GM06990 (cell line): Measurements from ENCODE around the gene BAHCC1.

Source experiments
- DNase-seq: peaks from one replicate; pipeline ENCODE4 v3.0.0-alpha.2; 2011; ENCODE audit not compliant: insufficient read length; ENCODE audit errors: extremely low read depth
- H3K27me3 ChIP-seq: replicated peaks from 2 replicates; pipeline ENCODE4 v1.6.0; 2011; ENCODE audit warnings: low read length; ENCODE audit not compliant: control insufficient read depth, insufficient read depth
- H3K36me3 ChIP-seq: 2 replicates; pipeline ENCODE4 v1.5.1; 2011; ENCODE audit warnings: low read length; ENCODE audit not compliant: control insufficient read depth, insufficient read depth
- H3K4me3 ChIP-seq: replicated peaks from 2 replicates; pipeline ENCODE4 v1.5.1; 2011; ENCODE audit warnings: low read depth, mild to moderate bottlenecking, control low read depth, low read length
- TF ChIP-seq, protein P1 (sequence below): IDR thresholded peaks from 2 replicates; pipeline ENCODE4 v1.5.1; 2011; ENCODE audit warnings: low read length, control low read depth, mild to moderate bottlenecking, inconsistent platforms; ENCODE audit not compliant: insufficient read depth, poor library complexity, severe bottlenecking

BAHCC1 gene

DNA sequence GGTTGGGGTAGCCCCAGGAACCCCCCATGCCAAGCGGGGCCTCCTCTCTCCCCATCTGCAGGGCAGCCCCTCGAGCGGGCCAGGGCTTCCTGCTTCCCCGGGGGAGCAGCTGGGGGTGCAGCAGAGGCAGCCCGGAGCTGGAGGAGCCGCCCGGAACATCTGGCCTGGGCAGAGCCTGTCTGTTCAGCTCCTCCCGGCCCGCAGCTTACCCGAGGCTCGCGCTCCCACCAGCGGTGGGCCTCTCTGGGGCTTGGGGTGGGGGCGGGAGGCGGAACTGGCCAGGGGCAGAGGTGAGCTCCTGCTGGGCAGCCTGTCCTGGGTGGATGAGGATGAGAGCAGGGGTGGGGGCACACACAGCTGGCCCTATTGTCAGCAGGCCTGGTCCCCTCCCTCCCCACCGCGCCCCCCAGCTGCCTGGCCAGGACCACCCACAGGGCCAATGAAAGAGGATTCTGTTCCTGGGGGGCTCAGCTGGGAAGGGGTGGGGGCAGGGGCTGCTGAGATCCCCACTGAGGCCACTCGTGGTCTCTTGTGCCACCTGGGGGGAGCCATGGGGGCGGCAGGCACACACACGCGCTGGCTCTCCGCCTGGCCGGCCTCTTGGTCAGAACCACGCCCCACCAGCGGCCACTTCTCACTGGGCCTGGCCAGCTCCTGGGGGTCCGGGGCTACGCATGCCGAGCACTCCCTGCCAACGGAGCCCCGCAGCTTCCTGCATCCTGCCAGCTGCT, 34.7 kb downstream of the BAHCC1 start:
- TF ChIP-seq, protein P1, sequence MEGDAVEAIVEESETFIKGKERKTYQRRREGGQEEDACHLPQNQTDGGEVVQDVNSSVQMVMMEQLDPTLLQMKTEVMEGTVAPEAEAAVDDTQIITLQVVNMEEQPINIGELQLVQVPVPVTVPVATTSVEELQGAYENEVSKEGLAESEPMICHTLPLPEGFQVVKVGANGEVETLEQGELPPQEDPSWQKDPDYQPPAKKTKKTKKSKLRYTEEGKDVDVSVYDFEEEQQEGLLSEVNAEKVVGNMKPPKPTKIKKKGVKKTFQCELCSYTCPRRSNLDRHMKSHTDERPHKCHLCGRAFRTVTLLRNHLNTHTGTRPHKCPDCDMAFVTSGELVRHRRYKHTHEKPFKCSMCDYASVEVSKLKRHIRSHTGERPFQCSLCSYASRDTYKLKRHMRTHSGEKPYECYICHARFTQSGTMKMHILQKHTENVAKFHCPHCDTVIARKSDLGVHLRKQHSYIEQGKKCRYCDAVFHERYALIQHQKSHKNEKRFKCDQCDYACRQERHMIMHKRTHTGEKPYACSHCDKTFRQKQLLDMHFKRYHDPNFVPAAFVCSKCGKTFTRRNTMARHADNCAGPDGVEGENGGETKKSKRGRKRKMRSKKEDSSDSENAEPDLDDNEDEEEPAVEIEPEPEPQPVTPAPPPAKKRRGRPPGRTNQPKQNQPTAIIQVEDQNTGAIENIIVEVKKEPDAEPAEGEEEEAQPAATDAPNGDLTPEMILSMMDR = no peak
- DNase-seq = no peak
- no peaks in the 10 kb centered on the region for H3K36me3 ChIP-seq
- no peak overlapping the region for H3K4me3 ChIP-seq
- H3K27me3 ChIP-seq = peaks cover 2% of the 10 kb centered on the region; the same call in 1 of the 2 replicates

DNA sequence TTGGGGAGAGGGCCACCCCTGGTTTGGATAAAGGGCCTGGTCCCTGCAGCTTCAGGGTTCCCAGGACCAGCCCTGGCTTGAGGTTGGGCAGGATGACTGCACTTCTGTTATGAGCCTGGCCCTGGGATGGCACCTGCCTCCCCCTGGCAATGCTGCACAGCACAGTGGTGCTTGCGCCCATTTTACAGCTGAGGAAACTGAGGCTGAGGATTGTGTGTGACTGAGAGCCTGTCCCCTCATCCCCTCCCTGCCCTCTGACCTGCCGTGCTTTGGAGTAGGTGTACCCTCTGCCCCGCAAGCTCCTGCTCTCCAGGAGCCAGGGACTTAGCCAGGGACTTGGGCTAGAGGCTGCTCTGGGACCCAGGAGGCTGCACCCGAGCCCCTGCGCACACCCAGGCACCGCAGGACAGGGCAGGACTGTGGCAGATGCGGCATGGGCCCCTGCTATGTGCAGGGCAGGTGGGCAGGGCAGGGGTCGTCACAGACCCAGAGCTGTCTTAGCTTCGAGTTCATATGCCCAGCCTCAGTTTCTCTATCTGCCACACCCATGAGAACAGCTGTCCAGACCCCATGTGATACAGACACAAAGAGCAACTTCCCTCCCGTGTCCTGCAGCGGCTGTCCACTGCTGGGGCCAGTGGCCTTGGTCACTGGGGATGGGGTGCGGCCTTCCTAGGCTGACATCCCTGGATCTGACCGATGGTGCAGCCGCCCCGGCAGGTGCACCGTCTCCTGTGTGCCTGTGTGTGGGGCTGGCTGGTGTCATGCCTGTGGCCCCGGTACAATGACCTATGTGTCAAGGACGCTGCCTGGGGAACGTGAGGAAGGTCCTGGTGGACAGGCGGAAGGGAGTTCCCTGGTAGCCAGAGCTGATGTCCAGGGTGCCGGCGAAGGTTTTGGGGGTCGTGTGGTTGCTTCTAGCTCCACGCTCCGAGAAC, 36.6 kb downstream of the BAHCC1 start:
- TF ChIP-seq, protein P1 = no peak
- H3K36me3 ChIP-seq = no peaks in the 10 kb centered on the region
- DNase-seq = no peak
- peaks cover 2% of the 10 kb centered on the region; the same call in 1 of the 2 replicates for H3K27me3 ChIP-seq
- H3K4me3 ChIP-seq = no peak overlapping the region

DNA sequence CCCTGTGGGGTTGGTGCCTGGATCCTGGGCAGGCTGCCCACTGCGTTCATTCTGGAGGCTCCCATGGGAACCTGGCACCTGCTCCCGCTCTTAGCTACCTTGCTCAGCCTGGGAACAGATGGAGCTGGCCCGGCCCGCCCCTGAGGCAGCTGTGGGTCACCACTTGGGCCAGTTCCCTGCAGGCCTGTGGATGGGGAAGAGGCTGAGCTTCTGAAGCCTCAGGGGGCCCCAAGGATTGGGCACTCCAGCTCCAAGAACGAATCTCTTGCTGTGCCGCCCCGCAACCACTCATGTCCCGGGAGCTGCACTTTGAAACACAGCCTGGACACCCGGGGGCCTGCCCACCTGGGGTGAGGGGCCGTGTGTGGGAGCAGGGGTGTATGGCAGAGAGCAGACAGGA, 37.7 kb downstream of the BAHCC1 start:
- Histone ChIP-seq H3K4me3 (no peak overlapping the region), H3K36me3 (no peaks in the 10 kb centered on the region), H3K27me3 (peaks cover 2% of the 10 kb centered on the region; the same call in 1 of the 2 replicates)
- TF ChIP-seq, protein P1 = no peak
- no peak for DNase-seq

DNA sequence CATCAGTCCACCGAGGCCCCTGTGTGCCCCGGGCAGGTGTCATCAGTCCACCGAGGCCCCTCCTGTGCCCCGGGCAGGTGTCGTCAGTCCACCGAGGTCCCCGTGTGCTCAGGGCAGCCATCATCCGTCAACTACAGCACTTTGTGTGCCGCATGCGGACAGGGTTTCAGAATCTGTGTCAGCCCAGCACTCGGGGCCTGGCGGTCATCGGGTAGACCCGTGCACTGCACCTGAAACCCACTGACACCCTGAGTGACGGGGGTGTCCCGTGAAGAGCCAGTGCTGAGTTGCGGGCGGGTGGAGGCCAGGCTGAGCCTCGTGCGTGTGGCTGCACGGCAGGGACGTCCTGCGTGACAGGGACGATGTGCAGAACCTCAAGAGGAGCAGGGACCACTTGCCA, 38.4 kb downstream of the BAHCC1 start:
- Histone ChIP-seq H3K36me3 (no peaks in the 10 kb centered on the region), H3K4me3 (no peak overlapping the region), H3K27me3 (no peaks in the 10 kb centered on the region; the same call in 1 of the 2 replicates)
- DNase-seq = no peak
- TF ChIP-seq, protein P1 = no peak

DNA sequence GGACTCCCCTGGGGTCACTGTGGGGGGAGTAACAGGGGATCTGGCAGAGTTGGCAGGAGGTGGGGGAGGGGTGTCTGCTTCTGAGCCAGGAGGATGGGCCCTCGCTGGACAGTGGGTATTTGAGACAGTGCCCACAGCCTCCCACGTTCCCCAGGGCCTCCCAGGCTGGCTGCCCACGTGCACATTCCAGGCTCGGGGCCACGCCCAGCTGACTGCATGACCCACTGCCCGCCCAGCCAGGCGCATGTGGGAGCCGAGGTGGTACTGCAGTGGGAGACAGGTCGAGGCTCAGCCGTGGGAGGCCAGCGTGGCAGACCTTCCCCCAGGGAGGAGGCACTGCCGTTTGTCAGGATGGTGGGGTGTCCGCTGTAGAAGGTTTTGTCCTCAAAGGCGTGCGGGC, 38.8 kb downstream of the BAHCC1 start:
- no peak for DNase-seq
- no peaks in the 10 kb centered on the region for H3K36me3 ChIP-seq
- H3K27me3 ChIP-seq = no peaks in the 10 kb centered on the region; the same call in 1 of the 2 replicates
- TF ChIP-seq, protein P1 = no peak
- no peak overlapping the region for H3K4me3 ChIP-seq
